Measurements from ENCODE around the gene TATDN3. TPM values are rescaled to one million over a fixed set of nuclear protein-coding genes. Genes with fewer than 3 reads are reported as not detected.
A peak's percentile ranks its signal among the peaks of the same experiment; 100 is the strongest.
"Not testable (repeated sequence)": the region's sequence is repeated elsewhere in the genome, so short reads cannot be mapped to it uniquely, and the experiment has no call there.

Gene TATDN3
- polyA plus RNA-seq, 1 donor: 10.3 TPM

DNA sequence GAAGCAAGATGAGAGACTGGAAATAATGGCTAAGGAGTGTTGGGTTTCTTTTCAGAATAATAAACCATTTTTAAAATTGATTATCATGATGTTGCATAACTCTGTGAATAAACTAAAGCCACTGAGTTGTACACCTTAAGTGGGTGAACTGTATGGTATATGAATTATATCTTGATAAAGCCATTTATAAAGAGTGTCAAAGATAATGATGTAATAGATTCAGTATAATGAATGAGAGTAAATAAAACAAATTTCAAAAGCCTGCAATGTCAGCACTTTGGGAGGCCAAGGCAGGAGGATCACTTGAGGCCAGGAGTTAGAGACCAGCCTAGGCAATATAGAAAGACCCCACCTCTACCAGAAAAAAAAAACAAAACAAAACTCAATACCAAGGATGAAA lies 16.5 kb upstream of the TATDN3 start:
- DNase-seq: no peak

DNA sequence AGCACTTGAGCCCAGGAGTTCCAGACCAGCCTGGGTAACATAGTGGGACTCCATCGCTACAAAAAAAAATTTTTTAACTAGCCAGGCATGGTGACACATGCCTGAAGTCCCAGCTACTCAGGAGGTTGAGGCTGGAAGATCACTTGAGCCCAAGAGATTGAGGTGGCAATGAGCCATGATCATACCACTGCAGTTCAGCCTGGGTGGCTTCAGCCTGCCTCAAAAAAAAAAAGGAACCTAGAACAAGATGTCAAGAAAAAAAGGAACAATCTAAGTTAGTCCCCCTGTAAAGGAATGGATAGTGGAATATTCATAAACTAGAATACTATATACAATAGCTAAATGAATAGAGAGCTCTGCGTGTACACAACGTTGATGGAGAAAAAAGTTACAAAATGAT lies 14.5 kb upstream of the TATDN3 start:
- DNase-seq: no peak

DNA sequence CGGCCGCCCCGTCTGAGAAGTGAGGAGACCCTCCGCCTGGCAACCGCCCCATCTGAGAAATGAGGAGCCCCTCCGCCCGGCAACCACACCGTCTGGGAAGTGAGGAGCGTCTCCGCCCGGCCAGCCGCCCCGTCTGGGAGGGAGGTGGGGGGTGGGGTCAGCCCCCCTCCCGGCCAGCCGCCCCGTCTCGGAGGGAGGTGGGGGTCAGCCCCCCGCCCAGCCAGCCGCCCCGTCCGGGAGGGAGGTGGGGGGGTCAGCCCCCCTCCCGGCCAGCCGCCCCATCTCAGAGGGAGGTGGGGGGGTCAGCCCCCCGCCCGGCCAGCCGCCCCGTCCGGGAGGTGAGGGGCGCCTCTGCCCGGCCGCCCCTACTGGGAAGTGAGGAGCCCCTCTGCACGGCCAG lies 12.6 kb upstream of the TATDN3 start:
- not testable (repeated sequence) for DNase-seq

DNA sequence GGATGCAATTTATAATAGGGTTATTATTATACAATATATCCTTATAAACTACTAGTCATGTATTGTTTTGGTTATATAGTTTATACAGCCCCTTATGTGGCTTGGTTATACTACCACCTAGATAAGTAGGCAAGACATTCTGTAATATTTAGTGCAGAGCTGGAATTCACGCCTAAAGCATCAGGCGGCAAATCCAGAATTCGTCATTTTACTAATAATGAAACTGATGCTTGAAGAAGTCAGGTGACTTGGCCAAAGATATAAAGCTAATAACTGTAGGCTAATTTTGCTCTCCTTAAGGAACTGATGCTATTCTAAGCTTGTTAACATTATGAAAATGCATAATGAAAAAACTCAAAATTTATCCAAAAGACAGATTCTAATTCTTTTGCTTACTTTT lies 10.9 kb upstream of the TATDN3 start:
- no peak for DNase-seq

DNA sequence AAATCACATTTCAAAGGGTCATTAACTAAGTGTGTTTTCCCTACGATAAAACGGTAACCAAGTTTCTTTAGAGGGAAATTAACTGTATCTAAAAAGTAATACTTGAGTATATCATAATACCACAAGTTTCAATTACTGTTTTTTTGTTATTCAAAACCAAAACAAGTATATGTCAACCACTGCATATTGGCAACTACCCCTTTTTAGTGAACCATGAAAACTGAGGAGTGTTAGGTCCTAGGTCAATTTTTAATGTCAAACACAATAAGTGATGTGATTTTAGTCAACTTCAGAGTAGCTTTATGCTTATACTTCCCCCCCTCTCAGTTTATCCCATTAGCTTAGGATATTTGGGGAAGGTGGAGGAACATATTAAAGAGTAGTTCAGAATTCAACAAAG lies 10.5 kb upstream of the TATDN3 start:
- DNase-seq: no peak

DNA sequence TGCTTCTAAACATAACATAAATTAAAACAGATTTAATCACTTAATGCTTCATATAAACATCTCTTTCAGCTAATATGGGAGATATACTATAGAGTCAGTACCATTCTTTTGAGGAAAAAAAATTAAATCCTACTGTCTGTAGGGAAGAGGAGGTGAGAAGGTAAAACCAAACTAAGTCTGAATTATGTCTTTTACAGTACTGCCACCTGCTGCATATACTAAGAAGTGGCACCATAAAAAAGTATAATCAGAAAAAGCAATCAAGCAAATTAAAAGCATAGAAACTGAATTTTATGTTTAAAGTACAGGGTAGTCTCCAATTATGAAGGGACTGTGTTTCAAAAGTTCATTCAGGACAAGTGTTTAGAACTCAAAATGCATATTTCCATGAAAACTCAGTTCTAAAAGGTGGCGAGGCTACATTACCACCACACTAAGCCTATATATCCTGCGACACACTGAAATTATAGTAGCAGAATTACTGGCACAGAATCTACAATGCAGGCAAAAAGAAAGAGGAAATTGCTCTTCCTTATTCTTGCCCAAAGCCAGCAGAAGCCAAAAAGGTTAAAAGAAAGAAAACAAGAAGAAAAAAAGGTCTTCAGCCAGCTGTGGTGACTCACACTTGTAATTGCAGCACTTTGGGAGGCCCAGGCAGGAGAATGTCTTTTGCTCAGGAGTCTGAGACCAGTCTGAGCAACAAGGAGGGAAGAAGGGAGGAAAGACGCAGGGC lies 9.1 kb upstream of the TATDN3 start:
- no peak for DNase-seq

DNA sequence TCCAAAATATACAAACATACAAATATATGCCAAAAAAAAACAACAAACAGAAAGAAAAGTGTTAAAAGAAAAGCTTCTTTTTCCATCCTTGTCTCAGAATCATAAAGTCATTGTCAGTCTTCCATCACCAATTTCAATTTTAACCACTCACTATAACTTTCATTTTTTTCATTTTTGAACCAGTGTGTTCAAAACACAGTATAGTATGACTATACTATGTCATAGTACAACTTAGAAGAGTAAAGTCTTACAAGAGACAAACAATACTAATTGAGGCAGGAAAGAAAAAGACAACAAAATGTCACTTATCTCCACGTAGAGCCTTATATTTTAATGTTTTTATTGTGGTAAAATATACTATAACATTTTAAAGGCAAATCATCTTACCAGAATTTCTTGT lies 7.7 kb upstream of the TATDN3 start:
- DNase-seq: no peak

DNA sequence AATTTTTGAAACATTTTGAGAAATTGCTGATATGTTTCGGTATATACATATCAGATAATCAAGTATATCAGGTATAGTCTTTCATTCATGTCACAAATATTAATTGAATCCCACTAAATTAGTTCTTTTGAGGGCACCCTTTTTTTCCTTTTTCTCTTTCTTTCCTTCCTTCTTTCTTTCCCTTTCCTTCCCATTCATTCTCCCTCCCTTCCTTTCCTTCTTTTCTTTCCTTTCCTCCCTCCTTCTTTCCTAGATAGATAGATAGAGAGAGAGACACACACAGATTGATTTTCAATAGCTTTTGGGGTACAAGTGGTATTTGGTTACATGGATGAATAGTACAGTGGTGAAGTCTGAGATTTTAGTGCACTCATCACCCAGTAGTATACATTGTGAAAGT lies 5.8 kb upstream of the TATDN3 start:
- DNase-seq: no peak

DNA sequence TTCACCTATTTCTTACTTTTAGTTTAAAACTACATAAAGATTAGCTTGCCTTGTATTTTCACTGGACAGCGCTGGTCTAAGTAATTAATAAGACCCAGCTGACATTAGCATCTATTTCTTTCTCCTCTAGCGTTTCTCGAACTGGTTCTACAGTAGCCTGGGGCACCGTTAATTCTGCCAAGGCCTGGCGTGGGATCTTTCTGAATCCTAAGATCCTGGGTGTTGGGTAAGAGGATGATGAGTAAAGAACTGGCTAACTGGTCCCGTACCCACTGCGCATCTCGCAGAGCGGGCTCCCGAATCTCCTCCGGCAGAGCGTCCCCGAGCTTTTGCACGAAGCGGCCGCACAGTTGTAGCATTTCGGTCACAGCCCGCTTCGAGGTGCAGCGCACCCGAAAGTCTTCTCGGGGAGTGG lies 426 bp upstream of the TATDN3 start:
- no peak for DNase-seq

DNA sequence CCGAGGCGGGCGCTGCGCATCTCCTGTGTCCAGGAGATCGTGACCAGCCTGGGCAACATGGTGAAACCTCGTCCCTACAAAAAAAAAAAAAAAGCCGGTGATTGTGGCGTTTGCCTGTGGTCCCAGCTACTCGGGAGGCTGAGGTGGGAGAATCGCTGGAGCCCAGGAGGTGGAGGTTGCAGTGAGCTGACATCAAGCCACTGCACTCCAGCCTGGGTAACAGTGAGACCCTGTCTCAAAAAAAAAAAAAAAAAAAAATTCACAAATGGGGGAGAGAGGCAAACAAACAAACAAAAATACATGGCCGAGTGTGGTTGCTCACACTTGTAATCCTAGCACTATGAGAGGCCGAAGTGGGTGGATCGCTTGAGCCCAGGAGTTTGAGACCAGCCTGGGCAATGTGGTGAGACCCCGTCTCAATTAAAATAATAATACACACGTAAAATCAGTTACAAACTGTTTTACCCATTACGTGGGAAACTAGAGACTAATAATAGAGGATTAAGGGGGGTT lies 758 bp downstream of the TATDN3 start:
- no peak for DNase-seq

DNA sequence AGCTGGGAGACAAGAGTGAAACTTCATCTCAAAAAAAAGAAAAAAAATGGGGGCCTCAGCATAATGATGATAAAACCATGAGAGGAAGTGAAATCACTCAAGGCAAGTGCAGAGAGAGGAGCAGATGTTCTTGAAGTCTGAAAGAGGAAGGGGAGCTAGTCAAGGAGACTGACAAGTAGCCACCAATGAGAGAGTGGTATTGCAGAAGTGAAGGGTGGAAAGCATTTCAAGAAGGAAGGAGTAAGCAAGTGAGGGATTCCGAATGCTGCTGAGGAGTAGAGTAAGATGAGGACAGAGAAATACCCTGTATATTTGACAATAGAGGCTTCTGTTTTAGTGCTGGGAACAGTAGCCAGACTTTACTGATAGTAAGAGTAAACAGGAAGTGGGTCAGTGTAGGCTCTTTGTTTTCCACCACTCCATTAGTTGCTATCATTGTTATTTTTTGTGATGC lies 2.9 kb downstream of the TATDN3 start:
- DNase-seq: no peak

DNA sequence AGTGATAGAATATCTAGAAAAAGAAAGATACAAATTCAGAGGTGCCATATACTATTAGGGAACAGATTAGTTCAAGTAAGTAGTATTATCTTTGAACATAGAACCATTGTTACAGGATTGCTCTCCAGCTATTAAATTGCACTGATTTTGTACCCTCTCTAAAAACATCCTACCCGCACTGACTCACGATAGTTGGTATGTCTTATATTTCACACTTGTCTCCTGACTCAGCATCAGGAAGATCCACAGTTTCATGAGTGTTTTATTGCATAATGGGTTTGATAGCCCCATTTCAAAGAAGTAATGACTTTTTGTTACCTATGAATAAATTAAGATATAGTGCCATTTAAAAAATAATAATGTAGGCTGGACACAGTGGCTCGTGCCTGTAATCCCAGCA lies 6.0 kb downstream of the TATDN3 start:
- no peak for DNase-seq

DNA sequence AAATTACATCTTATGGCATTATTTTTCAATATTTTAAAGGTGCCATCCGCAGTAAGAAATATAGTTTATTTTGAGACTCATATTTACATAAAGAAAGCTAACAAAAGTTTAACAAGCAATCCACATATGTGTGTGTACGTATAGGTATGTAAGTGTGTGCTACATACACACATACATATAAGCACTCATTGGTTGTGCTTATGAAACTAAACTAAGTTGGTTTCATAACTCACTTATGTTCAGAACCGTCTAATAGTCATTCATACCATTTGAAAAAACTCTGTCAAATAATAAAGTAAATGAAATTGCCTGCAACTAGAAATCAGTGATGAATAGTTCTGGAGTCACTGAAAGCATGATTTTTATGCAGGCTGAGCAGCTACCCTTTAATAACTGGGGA lies 14.1 kb downstream of the TATDN3 start:
- no peak for DNase-seq

DNA sequence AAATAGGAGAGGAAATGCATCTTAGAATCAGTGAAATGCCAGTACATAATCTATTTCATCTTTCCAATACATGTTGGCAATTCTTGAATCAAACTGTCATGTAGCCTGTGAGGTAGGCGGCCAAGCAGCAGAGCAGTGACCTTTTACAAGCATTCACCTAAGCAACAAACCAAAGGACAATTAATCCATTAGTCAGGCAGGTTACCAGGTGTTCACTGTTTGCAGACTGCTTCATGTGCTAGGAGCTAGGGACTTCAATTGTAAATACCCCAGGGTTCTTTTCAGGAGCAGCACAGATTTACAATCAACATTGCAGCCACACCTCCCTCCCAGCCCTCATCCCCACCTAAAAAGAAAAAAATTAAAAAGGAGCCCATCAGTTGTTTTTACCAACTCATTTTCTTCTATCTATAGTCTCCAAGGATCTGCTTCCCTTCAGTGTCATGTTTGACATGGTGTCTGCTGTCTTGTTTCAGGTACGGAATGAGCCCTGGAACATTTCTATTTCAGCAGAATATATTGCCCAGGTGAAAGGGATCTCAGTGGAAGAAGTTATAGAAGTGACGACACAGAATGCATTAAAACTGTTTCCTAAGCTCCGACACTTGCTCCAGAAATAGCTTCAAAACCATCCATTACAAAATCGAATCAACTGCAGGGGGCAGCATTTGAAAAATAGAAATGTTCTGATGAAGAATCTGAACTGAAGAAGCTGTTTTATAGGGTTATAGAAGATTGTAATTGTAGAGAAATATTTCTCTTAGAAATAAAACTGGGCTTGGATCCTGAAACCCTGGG lies 23.0 kb downstream of the TATDN3 start:
- peak; percentile 21 for DNase-seq

DNA sequence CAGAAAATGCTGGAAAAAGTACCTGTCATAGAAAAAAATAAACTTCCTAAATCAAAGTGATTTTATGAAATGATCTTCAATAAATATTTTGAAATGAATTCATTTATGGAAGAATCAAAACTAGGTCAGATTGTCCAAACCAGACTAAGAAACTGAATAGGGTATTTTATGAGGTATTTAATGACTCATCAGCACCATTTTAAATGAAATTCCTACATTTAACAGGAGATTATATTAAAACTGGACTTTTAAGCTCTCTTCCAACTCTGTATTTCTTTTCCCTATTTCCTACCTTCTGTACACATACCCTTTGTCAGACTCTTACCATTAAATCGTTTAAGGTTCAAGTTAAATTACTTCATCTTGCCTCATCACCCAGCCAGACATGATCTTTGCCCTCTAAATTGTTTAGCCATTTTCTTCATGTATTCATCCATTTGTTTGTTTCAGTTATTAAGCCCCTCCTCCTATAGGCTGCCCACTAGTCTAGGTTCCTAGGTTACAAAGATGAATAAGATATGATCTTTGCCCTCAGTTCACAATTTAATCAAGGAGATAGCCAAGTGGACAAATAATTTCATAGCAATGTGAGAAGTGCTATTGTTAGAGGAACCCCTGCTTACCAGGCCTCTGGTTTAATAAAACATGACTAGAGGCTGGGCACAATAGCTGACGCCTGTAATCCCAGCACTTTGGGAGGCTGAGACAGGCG lies 25.0 kb downstream of the TATDN3 start:
- DNase-seq: no peak

DNA sequence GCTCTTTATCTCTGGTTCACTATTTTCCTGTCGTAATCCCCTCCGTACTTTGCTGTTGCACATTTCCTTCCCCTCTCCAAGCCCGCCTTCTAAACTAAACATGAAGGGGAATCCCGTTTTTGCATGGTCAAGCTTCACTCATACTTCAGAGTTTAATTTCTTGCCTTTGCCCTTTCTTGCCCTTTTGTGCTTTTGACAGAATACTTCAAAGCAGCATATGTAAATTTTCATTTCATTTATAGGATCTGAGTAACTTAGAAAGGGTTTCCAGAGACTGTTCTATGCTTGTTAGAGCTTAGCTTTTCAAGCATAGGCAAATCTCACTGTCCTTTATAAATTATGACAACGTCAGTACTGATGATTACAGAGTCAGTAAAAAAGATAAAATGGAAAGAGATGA lies 28.0 kb downstream of the TATDN3 start:
- no peak for DNase-seq

DNA sequence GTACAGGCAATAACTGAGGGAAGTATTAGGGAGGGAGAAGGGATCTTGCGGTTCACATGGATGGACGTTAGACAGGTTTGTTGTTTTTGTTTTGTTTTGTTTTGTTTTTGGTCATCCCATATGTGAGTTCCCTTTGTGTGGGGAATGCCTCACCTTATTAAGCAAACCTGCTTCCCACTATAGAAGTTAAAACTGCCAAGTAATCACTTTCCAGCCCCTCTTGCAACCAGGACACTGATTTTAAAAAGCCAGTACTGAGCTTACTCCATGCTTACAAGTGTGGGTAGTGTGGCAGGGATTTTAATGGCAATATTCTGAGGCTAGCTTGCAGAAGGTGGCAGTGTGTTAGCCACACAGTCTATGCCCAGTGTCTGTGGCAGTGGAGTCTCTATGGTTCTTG lies 29.3 kb downstream of the TATDN3 start:
- DNase-seq: no peak

DNA sequence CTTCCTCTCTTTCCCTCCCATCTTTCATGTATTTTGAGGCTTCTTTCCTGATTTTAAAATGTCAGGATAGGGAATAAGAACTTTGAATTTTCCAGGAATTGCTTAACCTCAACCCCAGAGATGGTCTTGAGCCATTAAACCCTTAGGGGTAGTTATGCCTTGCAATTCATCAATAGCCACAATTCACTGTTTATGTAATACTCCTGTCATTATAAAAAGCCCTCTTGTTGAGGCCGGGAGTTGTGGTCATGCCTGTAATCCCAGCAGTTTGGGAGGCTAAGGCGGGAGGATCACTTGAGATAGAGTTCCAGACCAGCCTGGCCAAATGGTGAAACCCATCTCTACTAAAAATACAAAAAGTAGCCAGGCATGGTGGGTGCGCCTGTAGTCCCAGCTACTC lies 31.3 kb downstream of the TATDN3 start:
- DNase-seq: no peak

DNA sequence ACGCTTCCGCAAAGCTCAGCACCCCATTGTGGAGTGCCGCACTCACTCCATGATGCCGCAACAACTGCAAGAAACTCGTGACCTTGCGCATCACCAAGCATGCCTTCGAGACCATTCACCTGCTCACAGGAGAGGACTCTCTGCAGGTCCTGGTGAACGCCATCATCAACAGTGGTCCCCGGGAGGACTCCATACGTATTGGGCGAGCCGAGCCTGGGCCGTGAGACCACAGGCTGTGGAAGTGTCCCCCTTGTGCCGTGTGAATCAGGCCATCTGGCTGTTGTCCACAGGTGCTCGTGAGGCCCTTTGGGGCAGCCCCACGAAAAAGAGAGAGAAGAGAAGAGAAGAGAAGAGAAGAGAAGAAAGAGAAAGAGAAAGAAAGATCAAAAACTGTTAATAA lies 32.5 kb downstream of the TATDN3 start:
- DNase-seq: no peak

DNA sequence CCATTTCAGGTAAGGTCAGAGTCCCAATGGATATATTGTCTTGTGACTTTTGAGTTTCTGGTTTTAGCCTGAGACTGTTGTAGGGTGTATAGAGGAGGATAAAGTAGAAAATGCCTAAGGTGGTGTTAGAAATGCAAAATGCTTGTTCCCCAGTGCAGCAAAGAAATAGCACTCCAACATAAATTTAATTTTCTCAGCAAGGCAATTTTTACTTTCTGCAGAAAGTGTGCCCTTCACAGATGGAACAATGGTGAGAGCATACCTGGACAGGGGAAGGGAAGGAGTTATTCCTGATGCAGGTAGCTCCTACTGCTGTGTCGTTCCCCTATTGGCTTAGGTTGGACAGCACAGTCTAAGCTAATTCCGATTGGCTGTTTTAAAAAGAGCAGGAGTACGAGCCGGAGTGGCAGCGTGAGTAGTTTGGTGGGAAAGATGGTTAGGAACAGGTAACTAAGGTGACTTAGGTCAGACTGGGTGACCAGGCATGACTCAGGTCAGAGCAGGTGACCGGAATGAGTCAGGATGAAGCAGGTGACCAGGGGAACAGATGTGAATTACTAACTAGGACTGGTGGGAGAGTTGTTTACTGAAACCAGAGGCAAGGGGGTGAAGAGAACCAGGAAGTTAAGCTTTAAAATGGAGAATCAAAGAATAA lies 34.2 kb downstream of the TATDN3 start:
- no peak for DNase-seq

DNA sequence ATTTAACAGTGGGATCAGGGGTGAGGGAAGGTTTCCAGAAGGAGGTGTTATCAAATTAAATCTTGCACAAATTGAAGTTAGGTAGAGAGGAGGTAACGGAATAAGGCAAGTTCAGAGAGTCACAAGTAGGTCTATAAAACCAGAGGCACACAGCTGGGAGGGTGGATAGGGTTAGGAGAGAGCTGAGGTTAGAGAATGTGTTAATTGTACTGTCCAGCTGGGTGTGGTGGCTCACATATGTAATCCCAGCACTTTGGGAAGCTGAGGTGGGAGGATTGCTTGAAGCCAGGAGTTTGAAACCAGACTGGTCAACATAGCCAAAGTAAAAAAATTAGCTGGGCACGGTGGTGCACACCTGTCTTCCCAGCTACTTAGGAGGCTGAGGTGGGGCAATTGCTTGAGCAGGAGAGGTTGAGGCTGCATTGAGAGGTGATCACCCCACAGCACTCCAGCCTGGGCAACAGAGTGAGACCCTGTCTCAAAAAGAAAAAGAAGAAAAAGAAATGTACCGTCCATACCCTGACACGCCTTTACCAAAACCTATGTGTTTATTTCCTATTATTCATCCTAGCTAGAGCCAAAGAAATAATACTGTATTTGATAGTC lies 35.6 kb downstream of the TATDN3 start:
- no peak for DNase-seq

DNA sequence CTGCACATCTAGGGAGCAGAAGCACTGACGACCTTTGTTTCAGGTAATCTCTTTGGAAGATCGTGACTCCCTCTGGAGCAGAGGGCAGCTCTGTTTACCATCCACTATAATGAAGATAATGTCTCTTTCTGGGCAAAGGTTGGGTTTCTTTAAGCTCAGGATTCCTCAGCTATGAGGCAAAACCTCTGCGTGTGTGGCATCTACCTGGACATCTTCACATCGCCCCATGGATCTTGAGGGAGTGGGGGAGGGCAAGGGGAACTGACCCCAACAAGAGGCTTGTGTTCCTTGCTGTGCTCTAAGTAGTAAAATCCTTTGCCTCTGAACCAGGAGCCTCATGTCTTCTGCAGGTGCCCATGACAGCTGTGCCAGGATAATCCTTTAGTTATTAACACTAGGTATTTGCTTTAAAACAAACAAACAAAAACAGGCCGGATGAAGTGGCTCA lies 36.2 kb downstream of the TATDN3 start:
- DNase-seq: no peak
